Mucosa of descending colon (tissue), 3 donors: ENCODE measurements around the gene CEP350. TPM values are rescaled to one million over a fixed set of nuclear protein-coding genes. Genes with fewer than 3 reads are reported as not detected.
A peak's percentile ranks its signal among the peaks of the same experiment; 100 is the strongest.

ENCODE experiments used
- ATAC-seq: fragments of 200-7000 bp; cut with Tn5 transposase; one replicate; pipeline ENCODE4 v1.9.1; 2020; ENCODE audit warnings: mild to moderate bottlenecking, moderate library complexity
- DNase-seq, 3 donors: peaks; one replicate each; pipeline ENCODE4 v3.0.0-alpha.2; 2020
- H3K36me3 ChIP-seq: fragments of 200-600 bp; one replicate; pipeline ENCODE4 v1.8.0; 2021; ENCODE audit warnings: low read depth, mild to moderate bottlenecking
- H3K4me1 ChIP-seq: fragments of 200-600 bp; one replicate; pipeline ENCODE4 v1.8.0; 2021; ENCODE audit warnings: low read depth, mild to moderate bottlenecking
- H3K4me3 ChIP-seq: fragments of 200-600 bp; one replicate; pipeline ENCODE4 v1.8.0; 2021; ENCODE audit warnings: mild to moderate bottlenecking
- H3K9me3 ChIP-seq: fragments of 200-600 bp; one replicate; pipeline ENCODE4 v1.8.0; 2021; ENCODE audit warnings: mild to moderate bottlenecking
- CTCF ChIP-seq: fragments of 200-600 bp; IDR thresholded peaks from one replicate; pipeline ENCODE4 v1.8.0; 2022; ENCODE audit warnings: antibody characterized with exemption, mild to moderate bottlenecking
- intact Hi-C, 2 donors: fragments of 100-400 bp; cut with DNase I in 1 of 2; cut with micrococcal nuclease in 1 of 2; formaldehyde crosslinking; loops; one replicate each; pipeline versions ENCODE4 v1.11.0 to v1.11.1; 2022; cut with DNase I, micrococcal nuclease
- total RNA-seq, 3 donors: library from RNA; stranded (reverse); fragmentation: NEBNext Ultra II Directional in 2 of 3; extraction: Animal tissue kit (Norgen Biotek cat#: 25700) in 2 of 3; gene quantifications; one replicate each; pipeline versions ENCODE4 v1.2.1 to v1.2.4, GENCODE V29; 2021 to 2023
- donor health status: DM: no; HTN: no; CAD: no; lungs with moderate emphysema.
- donor health status: DM: no; HTN: no; CAD: no.
- donor health status: DM: no; HTN: yes; CAD: no.

CEP350 gene
- total RNA-seq, 3 donors from 2014 or later, result 41.9 to 63.7 (median 53.9) TPM

DNA sequence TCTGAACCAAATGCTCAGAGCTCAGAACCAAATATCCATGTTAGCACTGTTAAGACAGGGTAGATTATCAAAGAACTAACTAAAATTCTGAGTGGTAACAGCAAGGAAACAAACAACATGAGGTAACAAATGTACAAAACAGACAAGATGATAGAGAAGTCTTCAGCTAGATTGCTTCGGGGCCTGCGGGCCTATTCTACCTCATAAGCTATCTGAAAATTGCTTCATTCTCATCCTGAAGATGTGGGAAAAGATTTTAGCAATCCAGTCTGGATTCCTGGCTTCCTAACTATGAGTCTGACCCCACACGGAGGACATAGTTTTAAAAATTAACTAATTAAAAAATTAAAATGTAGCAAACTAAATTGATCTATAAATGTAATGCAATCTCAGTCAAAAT lies 190.8 kb downstream of the CEP350 start:
- DNase-seq (no peak), ATAC-seq (no peak)
- intact Hi-C loops, result no loop called here
- TF ChIP-seq CTCF, result no peak
- no peak overlapping the region for H3K4me3 ChIP-seq
- no peaks in the 10 kb centered on the region for H3K4me1 ChIP-seq
- H3K9me3 ChIP-seq, result no peaks in the 10 kb centered on the region
- H3K36me3 ChIP-seq, result no peaks in the 10 kb centered on the region

GRCh38 chr1:180150982-180151381 lies 196.4 kb downstream of the CEP350 start:
- Histone ChIP-seq H3K4me3 (no peak overlapping the region), H3K4me1 (peaks cover 6% of the 10 kb centered on the region), H3K36me3 (no peaks in the 10 kb centered on the region), H3K9me3 (no peaks in the 10 kb centered on the region)
- ATAC-seq, result no peak
- TF ChIP-seq CTCF, result no peak
- intact Hi-C loops, result no loop called here
- DNase-seq, result no peak

GRCh38 chr1:180151508-180151907 lies 196.9 kb downstream of the CEP350 start:
- H3K4me3 ChIP-seq, result no peak overlapping the region
- peaks cover 11% of the 10 kb centered on the region for H3K4me1 ChIP-seq
- intact Hi-C loops, result no loop called here
- no peaks in the 10 kb centered on the region for H3K36me3 ChIP-seq
- no peaks in the 10 kb centered on the region for H3K9me3 ChIP-seq
- no peak for TF ChIP-seq CTCF
- ATAC-seq (no peak), DNase-seq (no peak)

DNA sequence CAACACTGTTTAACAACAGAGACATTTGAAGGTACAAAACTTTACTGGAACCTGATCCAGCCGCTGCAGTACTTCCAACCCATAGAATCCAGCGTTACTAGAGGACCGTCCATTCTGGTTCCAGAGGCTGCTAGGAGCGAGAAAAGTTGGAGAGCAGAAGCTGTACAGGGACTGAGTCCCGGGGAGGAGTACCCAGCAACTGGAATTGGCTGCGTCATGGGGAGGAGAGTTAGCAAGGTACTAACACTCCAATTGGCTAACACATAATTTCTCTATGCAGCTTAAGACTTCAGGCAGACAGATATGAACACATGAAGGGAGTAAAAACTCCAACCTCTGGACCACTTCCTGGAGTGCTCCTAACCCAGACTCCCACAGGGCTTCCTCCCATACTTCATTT lies 198.0 kb downstream of the CEP350 start:
- no peak overlapping the region for H3K4me3 ChIP-seq
- no peak for DNase-seq

DNA sequence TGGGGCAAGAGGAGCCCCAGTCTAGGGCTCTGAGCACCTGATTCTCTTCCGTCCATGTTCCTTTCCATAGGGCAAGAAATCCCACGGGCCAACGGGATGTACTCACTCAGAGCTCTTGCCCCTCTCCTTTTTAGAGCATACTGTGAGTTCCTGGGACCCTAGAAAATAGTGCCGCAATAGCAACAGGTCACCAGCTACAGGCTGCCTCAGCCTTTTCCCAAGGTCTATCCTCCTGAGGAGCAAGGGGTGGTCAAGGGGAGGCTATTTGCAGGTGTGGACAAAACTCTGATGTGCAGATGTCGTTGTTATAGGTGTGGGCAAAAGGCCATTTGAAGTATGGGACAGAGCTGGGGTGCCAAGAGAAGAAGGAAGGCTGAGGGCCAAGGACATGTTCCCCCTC lies 198.4 kb downstream of the CEP350 start:
- no peak for TF ChIP-seq CTCF
- ATAC-seq, result no peak
- Histone ChIP-seq H3K4me3 (no peak overlapping the region), H3K4me1 (peaks cover 26% of the 10 kb centered on the region), H3K9me3 (no peaks in the 10 kb centered on the region), H3K36me3 (no peaks in the 10 kb centered on the region)
- DNase-seq, result no peak
- intact Hi-C loops, result no loop called here

More for the DNA sequence above, 198.0 kb downstream of the CEP350 start:
- Histone ChIP-seq H3K36me3 (no peaks in the 10 kb centered on the region), H3K4me1 (peaks cover 22% of the 10 kb centered on the region), H3K9me3 (no peaks in the 10 kb centered on the region)
- no peak for ATAC-seq
- intact Hi-C loops, result no loop called here
- no peak for TF ChIP-seq CTCF

- Histone ChIP-seq H3K4me3 (peak overlapping the region; percentile 69), H3K9me3 (no peaks in the 10 kb centered on the region), H3K36me3 (no peaks in the 10 kb centered on the region), H3K4me1 (peaks cover 36% of the 10 kb centered on the region)
- ATAC-seq (no peak), DNase-seq (peak in 1 of 3 donors; percentile 23)
- TF ChIP-seq CTCF, result no peak
- intact Hi-C loops, result no loop called here
These were observed 199.4 kb downstream of the CEP350 start for GRCh38 chr1:180154003-180154324.
